Hippocampal formation (tissue), 2 donors: ENCODE data around the gene SV2C.

Source experiments
- DNase-seq, 2 donors: peaks; one replicate each; lab custom pipeline; 2025; lab: John Stamatoyannopoulos, UW

SV2C gene

DNA sequence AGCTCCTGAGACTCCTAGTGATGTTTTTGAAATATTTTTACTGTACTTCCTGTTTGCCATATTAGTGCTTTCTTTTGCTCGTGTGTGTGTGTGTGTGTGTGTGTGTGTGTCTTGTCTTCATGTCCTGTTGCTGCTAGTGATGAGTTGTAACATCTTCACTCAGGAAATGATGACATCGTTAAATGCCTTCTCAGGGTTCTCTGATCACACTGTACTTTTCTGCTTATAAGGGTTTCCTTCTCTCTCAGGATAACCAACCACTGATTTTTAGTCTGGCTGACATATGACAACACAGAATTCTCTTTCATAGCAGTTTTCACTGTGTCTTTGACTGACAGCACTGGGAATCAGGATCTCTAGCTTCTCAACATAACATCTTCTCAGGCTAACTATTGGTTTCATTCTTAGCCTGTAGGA, 16.1 kb downstream of the SV2C start:
- DNase-seq: no peak

GRCh38 chr5:76099756-76100155, 16.6 kb downstream of the SV2C start:
- DNase-seq: no peak

DNA sequence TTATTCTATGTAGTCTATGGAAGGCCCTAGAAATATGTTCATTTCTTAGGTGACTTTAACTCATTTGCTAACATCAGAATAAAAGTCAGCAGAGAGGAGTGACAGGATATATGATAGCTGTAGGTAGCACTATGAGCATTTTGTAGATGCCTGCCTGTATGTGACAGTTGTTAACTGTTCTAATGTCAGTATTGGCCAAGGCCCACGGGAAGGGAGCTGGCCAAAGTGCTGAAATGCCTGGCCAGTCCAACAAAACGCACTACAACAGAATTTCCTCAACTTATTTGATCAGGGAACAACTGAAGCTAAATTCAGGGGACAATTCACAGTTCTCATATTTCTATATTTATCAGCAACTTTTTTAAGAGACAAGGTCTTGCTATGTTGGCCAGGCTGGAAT, 20.8 kb downstream of the SV2C start:
- DNase-seq: no peak

- no peak for DNase-seq
Observed at GRCh38 chr5:76106149-76106548, 23.0 kb downstream of the SV2C start.

- DNase-seq: no peak
Observed at GRCh38 chr5:76111477-76112174, 28.4 kb downstream of the SV2C start.

DNA sequence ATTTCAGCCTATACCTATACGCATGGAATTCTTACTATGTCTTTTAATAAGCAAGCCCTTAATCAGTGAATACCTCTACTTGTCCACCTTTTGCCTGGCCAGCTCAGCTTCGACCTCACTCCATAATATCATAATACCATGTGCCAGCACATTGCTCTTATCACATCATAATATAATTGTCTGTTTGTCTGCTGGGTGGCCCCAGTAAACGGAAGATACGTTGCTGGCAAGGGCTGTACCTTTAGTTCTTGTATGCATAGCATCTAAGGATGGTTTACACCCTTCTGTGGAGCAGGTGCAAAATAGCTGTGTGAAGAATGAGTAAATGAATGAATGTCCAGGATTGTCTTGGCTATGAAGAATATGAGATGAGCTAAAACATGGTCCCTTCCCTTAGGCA, 29.9 kb downstream of the SV2C start:
- DNase-seq: no peak

- DNase-seq: no peak
Observed at GRCh38 chr5:76114179-76114851, 31.1 kb downstream of the SV2C start.

DNA sequence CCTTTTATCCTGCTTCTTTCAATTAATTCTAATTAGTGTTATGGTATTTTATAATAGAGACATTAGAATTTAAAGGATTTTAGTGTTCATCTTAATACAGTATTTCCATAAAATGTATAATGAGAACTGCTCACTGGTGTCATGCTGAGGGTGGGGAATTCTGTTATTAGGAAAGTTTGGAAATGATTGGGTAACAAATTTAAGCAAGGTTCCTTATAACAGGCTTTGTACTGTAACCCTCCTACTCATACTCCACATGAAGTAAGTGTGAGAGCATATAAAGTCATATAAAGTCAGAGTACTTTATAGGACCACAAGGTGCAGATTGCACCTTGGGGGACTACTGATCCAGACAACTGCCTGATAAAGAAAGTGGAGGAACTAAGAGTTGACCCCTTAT, 42.2 kb downstream of the SV2C start:
- DNase-seq: no peak

- DNase-seq: no peak
Observed at GRCh38 chr5:76125888-76126287, 42.7 kb downstream of the SV2C start.

DNA sequence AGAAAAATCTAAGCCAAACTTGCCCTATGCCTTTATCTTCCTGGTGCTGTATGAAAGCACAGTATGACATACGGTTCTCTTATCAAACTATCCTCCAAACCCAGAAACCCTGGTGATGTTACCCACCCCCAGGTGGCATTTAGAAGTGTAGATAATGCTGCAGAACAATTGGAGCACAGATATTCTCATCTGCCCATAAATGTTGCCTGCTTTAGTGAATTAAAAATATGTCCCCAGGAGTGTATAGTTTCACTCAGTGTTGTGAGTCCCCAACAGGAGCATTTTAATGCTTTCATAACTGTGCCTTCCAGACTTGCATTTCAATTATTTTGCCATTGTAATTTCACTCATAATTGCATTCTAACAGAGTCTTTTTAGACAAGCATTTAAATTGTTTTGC, 50.8 kb downstream of the SV2C start:
- DNase-seq: no peak

DNA sequence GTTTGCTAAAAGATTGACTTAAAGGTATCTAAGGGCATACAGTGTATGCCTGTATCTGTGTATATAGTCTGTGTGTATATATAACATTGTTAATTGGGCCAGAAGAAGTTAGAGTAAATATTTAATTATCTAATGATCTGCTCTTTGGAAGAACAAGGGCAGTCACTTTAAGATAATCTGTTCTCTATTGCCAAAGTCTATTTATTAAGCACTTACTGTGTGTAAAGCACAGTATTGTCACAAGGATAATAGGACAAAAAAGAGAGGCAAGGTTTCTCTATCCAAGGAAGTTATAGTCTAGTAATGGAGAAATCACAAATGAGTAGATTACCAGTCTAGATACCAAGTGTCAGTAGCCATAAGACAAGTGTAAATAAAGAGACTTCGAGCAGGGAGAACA, 51.5 kb downstream of the SV2C start:
- DNase-seq: no peak

DNA sequence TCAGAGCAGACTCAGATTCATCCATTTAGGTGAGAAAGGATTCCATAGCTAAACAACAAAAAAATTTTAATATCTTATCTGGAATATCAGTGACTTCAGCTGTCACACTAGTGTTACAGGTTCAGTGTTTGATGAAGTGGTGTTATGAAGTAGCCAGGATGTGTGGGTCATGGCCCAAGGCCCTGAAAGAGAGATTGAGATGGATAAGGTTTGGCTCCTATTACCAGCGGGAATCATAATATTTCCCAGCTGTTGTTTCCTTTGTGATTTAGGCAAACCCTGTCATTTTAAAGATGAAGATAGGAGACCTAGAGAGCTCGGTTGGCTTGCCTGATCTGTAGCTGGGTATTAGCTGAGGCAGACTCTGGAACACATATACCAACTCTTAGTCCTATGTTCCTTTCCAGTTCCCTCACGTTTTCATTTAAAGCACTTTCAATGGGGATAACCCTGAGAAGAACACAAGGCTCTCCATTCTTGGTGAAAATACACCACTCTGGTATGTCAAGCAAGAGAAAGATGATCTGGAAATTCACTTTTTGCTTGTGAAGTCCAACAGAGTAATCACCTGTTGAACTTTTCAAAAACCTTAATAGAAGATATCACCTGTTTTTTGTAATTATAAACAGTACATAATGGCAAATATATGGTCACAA, 54.8 kb downstream of the SV2C start:
- DNase-seq: no peak

DNA sequence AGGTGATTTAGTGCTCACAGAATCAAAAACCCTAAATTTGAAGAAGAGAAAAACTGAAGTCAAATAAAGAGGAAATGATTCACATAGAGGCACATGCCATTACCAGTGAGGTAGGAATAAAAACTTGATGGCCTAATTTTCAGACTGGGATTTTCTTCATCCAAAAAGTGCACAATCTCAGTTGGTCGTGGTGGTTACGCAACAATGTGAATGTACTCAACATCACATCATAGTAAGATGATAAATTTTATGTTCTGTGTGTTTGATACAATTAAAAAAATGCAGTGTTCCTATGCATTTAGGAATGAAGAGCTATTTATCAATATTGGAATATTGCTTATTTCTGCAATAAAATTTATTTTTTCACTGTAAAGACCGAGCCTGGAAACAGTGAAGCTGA, 60.7 kb downstream of the SV2C start:
- DNase-seq: no peak

GRCh38 chr5:76144513-76145274, 61.5 kb downstream of the SV2C start:
- DNase-seq: no peak

GRCh38 chr5:76145945-76146344, 62.8 kb downstream of the SV2C start:
- no peak for DNase-seq

GRCh38 chr5:76149636-76150035, 66.5 kb downstream of the SV2C start:
- no peak for DNase-seq

- DNase-seq: no peak
Observed at GRCh38 chr5:76152161-76152560, 69.0 kb downstream of the SV2C start.

GRCh38 chr5:76152700-76153099, 69.5 kb downstream of the SV2C start:
- DNase-seq: no peak

GRCh38 chr5:76153271-76153670, 70.1 kb downstream of the SV2C start:
- no peak for DNase-seq

DNA sequence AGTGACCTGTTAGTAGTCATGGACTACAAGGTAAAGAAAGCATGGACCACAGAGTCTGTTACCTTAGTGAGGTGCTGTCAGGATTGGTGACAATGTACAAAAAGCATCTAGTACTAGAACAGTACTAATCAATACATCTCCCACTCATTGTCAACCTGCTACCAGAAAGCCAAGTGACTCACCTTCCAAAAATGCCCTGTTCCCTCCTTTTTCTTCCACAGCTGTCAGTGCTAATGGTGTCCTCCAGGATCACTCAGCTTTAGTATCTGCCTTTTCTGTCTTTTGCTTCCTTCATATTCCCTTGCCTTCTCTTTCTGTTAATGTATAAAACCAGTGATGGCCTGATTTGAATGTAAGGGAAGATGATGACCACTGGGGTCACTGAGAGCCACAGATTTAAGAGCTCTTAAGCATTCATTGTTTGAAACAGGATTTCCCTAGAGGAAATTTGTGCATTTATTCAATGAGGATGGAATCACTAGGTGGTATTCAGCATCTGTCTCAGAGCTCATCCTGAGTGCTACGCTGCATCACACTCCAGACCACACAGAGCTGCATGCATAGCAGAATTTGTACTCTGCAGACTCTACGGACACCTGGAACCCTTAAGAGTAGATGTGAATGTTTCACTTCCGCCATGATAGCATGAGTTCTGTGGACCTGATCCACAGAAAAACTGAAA, 71.0 kb downstream of the SV2C start:
- DNase-seq: no peak

- DNase-seq: no peak
Observed at GRCh38 chr5:76155536-76155935, 72.4 kb downstream of the SV2C start.

- DNase-seq: no peak
Observed at GRCh38 chr5:76162335-76162734, 79.2 kb downstream of the SV2C start.
